Measurements from ENCODE around the gene RITA1. TPM values are rescaled to one million over a fixed set of nuclear protein-coding genes. Genes with fewer than 3 reads are reported as not detected.

RITA1 gene
- total RNA-seq, 1 experiment from 2014 or later = 26.0 TPM

DNA sequence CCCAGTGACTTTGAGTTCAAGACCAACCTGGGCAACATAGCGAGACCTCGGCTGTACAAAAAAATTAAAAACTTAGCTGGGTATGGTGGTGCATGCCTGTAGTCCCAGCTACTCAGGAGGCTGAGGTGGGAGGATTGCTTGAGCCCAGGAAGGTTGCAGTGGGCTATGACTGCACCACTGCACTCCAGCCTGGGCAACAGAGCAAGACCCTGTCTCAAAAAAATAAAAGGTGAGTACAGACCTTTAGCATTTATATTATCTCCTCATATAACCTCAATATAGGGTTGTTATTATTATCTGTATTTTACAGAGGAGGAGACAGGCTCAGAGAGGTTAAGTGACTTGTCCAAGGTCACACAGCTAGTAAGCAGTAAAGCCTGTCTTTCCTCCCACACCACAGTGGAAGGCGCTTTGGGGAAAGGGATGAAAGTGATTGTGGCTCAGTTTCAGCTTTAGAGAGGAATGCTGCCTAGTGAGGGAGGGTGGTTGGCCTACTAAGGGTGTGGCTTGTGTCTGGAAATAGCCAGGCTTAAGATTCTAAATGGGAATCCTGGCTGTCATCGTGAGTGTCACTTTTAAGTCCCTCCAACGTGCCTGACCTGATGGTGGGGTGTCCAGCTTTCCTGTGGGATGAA is 43.0 kb downstream of the RITA1 start:
- DNase-seq (ENCODE audit: low read depth) = no peak

DNA sequence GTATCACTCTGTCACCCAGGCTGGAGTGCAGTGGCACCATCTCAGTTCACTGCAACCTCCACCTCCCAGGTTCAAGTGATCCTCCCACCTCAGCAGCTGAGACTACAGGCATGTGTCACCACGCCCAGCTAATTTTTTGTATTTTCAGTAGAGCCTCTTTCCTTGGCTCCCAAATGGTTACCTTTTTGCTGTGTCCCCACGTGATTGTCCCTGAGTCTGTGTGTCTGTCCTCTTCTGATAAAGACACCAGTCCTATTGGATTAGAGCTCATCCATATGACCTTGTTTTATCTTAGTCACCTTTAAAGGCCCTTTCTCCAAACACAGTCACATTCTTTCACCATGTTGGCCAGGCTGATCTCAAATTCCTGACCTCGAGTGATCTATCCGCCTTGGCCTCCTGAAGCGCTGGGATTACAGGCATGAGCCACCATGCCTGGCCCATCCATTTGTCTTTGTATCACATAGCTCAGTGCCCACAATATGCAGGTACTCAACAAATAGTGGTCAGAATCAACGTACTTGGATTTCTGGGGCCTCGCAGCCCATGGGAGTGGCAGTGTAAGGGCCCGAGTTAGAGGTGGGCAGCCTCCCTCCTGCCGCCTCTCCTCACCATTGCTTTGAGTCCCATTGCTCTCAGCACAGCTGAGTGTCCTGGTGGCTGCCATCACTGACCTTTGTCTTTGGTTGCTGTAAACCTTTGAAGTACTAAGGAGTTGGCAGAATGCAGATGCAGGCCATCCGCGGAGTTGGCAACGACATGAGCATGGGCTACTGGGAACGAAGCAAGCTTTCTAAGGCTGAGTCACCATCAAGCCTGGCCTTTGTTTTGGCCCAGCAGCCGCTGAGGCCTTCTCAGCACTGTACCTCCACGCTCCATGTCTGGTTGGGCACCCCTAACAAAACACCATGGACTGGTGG is 45.1 kb downstream of the RITA1 start:
- no peak for DNase-seq (ENCODE audit: low read depth)

DNA sequence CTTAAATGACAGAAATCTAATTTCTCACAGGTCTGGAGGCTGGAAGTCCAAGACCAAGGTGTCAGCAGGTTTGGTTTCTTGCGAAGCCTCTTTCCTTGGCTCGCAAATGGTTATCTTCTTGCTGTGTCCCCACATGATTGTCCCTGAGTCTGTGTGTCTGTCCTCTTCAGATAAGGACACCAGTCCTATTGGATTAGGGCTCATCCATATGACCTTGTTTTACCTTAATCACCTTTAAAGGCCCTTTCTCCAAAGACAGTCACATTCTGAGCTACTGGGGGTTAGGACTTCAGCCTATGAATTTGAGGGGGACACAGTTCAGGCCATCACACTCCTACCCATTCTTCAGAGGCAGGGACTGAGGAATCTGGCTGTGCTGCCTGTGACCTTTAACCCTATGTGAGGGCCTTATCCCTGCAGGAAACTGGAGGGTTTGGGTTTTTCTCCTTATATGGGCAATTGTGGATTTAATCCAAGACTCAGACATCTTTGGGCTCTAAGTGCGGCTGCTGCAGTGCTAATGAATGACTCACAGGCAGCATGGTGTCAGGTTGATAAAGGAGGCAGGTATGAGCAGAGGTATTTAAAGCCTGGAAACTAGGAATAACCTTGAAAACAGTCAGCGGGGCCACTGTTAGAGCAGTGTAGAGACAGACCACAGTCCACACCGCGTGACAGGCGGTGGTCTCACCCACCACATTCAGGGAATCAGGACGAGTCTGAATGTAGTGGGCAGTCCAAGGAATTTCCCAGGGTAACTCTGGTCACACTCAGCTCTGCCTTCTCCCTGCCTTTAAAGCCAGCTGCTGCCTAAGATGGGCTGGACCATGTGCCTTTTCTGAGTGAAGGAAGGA is 45.9 kb downstream of the RITA1 start:
- DNase-seq (ENCODE audit: low read depth) = peak; percentile 78

- no peak for DNase-seq (ENCODE audit: low read depth)
Observed at GRCh38 chr12:113232089-113232839, 46.7 kb downstream of the RITA1 start.

GRCh38 chr12:113232840-113233585 is 47.5 kb downstream of the RITA1 start:
- DNase-seq (ENCODE audit: low read depth) = peak; percentile 93

DNA sequence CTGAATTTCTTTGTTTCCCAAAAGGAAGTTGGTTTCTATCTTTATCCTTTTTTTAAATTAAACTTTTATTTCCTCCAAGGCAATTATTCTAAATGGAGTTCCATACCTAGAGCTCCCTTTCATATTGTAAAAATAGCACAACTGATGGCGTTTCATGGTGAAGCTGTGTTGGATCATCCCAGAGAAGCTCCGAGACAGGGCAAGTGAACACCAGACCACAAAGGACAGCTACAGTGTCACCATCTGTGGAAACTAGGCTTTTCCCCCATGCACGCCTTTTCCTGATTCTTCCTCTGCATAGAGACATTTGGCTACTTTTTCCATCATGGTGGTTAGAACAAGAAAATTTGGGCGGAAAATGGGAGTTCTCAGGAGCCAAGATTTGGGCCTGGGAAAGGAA is 48.4 kb downstream of the RITA1 start:
- DNase-seq (ENCODE audit: low read depth) = no peak

DNA sequence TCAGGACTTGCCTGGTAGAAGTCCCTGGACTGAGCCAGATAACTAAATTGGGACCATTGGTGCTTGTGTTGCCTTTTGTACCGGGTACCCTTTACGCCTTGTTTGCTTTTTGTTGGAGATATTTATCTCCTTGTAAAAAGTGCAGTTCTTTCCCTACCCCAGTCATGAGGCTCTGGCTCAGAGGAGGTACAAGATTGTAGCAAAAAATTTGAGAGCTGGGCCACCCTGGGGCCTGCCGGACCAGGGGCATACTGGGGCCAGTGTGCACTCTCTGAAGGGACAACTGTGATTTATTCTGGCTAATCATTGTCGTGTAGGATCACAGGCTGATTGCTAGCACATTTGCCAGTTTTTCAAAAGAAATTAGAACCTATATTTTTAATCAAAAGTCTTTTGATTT is 49.0 kb downstream of the RITA1 start:
- no peak for DNase-seq (ENCODE audit: low read depth)

DNA sequence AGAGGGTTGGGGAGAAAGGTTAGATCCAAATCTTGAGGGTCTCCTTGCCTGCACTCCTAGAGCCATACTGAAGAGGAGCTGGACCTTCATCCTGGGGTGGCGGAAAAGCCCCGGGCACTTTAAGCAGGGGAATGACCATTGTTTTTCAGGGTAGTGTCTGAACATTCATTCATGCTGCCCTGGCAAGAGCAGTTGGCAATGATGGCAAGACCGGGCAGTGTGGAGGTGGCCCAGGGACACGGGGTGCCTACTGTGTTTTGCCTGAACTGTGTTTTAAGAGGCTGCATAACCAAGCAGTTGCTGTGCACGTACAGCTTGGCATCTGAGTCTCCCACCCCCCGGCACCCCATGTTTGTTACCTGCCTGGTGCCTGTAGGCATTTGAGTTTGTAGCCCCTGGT is 50.5 kb downstream of the RITA1 start:
- DNase-seq (ENCODE audit: low read depth) = no peak

- no peak for DNase-seq (ENCODE audit: low read depth)
Observed at GRCh38 chr12:113236539-113237399, 51.2 kb downstream of the RITA1 start.

GRCh38 chr12:113237748-113238147 is 52.2 kb downstream of the RITA1 start:
- no peak for DNase-seq (ENCODE audit: low read depth)

- no peak for DNase-seq (ENCODE audit: low read depth)
Observed at GRCh38 chr12:113238309-113238708, 52.8 kb downstream of the RITA1 start.

GRCh38 chr12:113239288-113239771 is 53.8 kb downstream of the RITA1 start:
- peak; percentile 27 for DNase-seq (ENCODE audit: low read depth)

DNA sequence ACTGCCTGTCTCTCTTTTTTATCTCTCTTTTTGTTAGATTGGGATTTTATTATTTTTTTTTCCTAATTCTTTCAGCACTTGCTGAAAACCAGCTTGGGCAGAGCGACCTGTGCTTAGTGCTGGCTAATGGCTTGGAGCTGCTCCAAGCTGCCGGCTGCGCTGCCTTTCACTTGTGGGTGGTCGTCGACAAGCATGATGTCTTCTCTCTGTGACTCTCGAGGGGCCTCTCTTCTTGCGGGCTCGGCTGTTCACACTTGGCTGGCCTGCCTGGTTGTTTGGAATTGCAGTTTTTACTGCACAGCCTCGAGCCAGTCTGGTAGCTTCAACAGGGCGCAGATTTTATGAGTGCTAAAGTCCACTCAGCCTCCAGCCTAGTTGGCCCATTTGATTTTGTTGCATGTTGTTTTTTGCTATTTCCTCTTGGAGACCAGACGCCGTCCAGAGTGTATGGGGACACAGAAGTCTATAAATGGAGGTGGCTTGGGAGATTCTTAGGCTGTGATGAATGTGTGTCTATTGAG is 54.4 kb downstream of the RITA1 start:
- DNase-seq (ENCODE audit: low read depth) = peak; percentile 27

DNA sequence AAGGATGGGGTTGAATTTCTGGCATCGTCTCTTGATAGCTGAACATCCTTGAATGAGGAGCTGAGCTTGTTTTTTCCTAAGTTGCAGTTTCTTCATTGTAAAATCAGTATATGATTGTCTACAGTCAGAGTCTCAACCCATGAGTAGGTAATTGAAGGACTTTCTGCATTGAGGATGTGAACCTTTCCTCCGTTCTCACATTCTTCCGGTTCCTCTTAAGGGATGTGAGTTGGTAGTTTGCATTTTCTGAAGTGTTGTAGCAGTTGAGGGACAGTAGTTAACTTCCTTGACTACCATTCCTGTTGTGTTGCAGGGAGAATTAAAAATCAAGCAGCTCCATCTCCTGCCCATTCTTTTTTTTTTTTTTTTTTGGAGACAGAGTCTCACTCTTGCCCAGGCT is 54.9 kb downstream of the RITA1 start:
- no peak for DNase-seq (ENCODE audit: low read depth)

DNA sequence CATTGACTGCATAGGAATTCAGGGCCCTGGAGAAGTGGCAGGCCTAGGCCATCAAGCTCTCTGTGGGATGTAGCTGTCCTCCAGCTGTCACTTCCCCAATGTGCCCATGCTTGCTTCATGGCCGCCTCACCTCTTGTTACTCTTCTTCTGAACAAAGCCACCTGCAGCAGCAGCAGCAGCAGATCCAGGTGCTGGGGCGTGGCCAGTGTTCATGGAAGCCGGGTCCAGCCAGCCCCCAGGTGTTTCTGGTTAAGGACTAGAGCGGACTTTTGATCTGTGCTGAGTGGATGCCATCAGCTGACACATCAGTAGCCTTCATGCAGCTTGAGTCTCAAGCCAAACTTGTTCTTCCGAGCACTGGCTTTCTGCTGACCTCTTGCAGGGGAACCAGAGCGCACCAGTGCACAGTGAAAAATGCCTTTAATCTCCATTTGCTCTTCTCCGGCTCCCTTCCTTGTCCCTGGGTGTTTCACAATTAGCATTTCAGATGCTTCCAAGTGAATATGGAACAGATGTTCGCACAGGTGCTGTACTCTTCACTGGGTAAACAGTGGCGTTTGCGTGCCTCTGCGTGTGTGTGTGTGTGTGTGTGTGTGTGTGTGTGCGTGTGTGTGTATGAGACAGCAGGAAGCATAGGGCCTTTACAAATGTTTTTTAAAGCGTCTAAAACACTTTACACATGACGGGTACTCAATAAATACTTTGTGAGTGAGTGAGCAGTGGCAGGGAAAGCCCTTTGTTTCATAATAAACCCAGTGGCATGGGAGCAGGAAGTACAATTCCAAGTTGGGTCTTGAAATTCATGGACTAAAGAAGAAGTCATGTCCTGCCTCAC is 55.9 kb downstream of the RITA1 start:
- peak; percentile 87 for DNase-seq (ENCODE audit: low read depth)
